Stimulated activated CD4-positive, alpha-beta T cell treated with anti-CD3 and anti-CD28 coated beads, Interleukin-15, amount 100 ng/mL, for 48 hours (primary cell): ENCODE results near the gene PUS10.
"Not testable (repeated sequence)": the region's sequence is repeated elsewhere in the genome, so short reads cannot be mapped to it uniquely, and the experiment has no call there.

Source experiments
- DNase-seq, 2 donors: peaks; one replicate each; pipeline ENCODE4 v3.0.0-alpha.2; 2020; ENCODE audit warnings: low read depth in 2 of 2

Gene PUS10

GRCh38 chr2:61011678-61012077, 6.4 kb downstream of the PUS10 start:
- no peak for DNase-seq

GRCh38 chr2:61009355-61009754, 8.7 kb downstream of the PUS10 start:
- DNase-seq: no peak

GRCh38 chr2:61006486-61007105, 11.5 kb downstream of the PUS10 start:
- no peak for DNase-seq

DNA sequence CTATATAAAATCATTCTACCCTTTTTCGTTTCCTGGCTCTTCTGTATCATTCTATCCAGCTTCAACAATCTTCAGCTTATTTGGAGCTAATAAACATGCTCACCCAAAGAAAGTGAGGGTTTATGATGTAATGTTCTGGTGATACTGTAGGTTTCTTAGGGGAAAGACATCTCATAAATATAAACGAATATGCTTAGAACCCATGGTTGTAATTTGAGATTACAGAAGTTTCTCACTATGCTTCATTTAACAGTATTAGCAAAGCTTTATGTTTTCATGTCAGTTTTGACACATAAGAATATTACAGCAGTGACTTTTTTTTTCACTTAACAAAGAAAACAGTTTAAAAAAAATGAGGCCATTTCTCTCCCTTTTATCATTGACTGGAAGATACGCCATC, 12.3 kb downstream of the PUS10 start:
- no peak for DNase-seq

DNA sequence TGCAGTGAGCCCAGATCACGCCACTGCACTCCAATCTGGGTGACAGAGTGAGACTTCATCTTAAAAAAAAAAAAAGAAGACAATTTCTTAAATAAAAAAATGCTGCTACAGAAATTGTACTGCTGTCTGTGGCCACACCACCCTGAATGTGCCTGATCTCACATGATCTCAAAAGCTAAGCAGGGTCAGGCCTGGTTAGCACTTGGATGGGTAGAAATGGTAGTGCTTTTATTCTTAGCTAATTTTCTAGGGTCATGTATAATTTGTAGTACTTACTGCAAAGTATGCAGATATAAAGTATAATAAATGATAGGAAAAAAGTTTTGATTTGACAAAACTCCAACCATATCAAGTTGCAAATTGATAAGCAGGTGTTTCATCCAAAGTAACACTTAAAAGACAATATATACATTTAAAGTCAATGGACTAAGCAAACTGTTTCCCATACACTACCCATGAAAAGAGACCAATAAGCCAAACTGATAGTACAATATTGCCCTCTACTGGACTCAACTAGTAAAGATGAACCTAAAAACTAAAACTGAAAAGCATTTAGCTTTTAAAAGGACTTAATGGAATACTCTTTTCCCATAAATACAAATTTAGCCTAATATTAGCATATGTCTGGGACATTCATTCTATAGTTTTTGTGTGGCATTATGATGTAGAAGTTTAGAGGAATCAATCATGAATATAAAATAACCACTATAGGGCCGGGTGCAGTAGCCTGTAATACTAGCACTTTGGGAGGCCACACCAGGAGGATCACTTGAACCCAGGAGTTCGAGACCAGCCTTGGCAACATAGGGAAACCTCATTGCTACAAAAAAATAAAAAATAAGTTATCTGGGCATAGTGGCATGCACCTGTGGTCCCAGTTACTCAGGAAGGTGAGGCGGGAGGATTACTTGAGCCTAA, 19.2 kb downstream of the PUS10 start:
- no peak for DNase-seq

DNA sequence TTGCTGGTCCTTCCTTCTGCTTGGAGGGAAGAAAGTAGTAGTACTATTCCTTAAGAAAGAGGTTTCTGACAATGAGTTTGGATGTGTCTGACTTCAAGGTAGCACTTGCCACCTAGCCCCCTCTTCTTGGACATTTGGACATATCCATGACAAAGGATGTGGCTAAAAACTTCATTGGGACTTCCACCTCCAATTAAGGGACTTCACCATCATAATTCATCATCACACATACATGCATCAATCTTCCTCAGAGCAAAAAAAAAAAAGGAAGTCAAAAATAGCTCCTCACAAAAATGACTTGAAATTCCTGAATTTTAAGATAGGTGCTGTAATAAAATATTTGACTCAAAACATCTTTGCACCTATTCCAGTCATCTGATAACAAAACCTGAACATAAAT, 23.9 kb downstream of the PUS10 start:
- no peak for DNase-seq

DNA sequence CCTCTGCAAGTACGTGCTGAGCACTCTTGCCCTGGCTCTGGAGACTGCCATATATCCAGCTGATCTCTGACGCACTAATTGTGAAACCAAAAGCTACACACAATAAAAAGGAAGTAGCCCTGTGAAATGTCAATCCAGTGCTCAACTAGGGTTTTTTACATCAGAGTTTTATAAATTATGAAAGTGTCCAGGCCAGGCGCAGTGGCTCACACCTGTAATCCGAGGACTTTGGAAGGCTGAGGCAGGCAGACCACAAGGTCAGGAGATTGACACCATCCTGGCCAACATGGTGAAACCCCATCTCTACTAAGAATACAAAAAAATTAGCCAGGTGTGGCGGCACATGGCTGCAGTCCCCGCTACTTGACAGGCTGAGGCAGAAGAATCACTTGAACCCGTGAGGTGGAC, 25.1 kb downstream of the PUS10 start:
- DNase-seq: no peak

- no peak for DNase-seq
Observed at GRCh38 chr2:60991644-60992043, 26.4 kb downstream of the PUS10 start.

DNA sequence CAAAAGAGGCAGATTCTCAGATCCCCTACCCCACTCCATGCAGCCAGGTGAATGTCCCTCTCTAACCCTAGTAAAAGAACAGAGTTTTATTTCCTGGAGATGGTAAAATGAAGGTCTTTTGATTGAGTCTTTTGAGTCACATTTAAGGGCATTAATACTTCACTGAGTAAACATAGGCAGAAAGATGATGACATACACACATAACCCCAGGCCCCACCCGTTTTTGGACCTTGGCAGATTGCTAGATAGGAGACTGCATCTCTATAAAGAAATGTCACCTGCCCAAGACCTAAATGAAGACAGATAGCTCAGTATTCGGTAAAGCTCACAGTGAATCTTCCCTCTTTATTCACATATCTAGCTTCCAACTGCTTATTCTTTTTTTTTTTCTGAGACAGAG, 28.8 kb downstream of the PUS10 start:
- DNase-seq: no peak

DNA sequence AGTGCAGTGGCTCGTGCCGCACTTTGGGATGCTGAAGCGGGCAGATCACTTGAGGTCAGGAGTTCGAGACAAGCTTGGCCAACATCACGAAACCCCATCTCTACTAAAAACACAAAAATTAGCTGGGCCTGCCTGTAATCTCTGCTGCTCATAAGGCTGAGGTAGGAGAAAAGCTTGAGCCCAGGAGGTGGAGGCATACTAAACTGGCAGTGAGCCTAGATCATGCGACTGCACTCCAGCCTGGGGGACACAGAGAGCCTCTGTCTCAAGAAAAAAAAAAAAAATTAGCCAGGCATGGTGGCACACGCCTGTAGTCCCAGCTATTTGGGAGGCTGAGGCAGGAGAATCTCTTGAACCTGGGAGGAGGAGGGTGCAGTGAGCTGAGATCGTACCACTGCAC, 30.4 kb downstream of the PUS10 start:
- not testable (repeated sequence) for DNase-seq

DNA sequence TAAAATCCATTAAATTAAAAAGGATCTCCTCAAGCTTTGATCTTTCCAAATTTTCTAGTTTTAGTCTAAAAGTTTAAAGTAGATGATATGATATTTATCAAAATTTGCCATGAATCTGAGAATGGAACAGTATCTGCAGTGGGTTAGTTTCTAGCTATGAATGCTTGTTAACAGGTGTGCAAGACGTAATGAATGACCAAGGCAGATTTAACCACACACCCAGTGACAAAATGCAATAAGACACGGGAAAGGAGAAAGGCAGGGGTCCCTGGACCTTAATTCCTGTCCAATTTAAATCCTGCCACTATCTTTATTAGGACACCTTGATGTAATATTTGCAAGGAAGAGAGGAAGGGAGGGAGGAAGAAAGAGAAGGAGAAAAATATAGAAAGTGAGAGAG, 31.0 kb downstream of the PUS10 start:
- DNase-seq: no peak

DNA sequence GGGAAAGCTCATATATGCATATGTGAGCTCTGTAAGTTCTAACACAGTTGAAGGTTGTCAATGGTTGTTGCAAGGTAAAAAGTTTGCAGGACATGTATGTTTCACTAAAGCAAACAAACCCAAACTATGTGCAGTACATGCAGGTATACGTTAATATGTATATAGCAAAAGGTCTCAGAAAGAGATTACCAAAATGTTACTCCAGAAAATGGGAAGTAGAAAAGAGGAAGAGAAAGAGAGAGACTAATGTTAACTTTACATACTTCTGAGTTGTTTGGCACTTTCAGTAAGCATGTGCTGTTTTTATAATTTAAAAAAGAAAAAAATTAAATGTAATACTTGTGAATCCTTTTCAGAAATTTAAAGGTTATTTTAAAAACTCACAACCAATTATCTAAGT, 33.3 kb downstream of the PUS10 start:
- no peak for DNase-seq

DNA sequence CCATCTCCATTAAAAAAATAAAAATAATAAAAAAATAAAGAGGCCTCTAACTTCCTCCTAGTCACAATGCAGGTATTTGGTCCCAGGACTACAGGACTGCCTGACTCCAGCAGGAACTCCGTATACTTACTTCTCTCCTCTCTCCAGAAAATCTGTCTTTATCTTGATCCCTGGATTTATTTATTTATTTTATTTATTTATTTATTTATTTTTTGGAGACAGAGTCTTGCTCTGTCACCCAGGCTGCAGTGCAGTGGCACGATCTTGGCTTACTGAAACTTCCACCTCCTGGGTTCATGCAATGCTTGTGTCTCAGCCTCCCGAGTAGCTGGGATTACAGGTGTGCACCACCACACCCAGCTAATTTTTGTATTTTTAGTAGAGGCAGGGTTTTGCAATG, 36.0 kb downstream of the PUS10 start:
- not testable (repeated sequence) for DNase-seq

GRCh38 chr2:60980071-60980815, 37.8 kb downstream of the PUS10 start:
- DNase-seq: no peak

DNA sequence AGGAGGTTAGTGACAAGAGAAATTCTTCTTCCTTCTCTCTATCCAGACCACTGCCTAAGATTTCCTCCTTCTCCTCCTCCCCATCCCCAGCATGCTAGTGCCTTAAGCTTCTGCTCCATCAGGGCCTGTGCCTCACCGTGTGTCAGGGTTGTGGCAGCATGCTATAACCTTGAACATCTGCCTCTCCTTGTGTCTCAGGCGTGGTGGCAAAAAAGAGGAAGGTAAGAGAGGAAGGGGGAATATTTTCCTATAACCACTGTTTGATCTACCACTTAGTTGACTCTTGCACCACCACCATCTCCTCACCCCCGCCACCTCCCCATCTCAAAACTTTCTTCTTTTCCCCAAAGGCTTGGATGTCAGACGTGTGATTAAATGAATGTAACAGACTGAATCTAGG, 38.8 kb downstream of the PUS10 start:
- no peak for DNase-seq

DNA sequence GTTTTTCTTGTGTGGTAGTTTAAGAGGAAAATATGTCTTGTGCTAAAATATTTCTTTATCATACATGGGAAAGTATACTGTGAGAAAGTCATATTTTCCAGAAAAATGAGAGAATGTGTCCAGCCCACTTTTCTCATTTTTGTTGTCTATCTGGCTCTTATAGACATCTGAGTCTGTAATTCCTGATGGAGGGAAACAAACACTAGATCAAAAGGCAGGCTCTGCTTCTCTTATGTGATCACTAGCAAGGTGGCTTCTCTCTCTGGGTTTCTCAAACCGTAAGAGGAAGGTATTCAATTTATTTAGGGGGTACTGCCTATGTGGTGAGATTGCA, 40.5 kb downstream of the PUS10 start:
- no peak for DNase-seq

- no peak for DNase-seq
Observed at GRCh38 chr2:60976875-60977561, 41.0 kb downstream of the PUS10 start.

- no peak for DNase-seq
Observed at GRCh38 chr2:60976256-60976850, 41.7 kb downstream of the PUS10 start.

DNA sequence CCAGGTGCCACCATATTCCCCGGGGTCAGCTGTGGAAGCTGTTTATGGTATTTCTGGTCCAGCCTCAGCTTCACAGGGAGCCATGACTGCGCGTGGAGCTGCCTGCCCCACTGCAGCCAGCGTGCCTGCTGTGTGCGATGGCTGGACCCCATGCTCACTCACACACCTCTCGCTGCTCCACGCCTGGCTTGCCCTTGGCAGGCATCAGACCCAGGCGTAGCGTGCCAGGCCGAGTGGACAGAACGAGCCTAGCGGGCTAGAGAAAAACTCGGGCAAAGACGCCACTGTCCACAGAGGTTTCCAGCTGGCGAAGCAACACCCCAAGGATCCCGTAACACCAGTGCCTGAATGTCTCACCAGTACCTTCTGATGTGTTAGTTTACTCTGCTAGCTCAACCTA, 43.4 kb downstream of the PUS10 start:
- DNase-seq: no peak

DNA sequence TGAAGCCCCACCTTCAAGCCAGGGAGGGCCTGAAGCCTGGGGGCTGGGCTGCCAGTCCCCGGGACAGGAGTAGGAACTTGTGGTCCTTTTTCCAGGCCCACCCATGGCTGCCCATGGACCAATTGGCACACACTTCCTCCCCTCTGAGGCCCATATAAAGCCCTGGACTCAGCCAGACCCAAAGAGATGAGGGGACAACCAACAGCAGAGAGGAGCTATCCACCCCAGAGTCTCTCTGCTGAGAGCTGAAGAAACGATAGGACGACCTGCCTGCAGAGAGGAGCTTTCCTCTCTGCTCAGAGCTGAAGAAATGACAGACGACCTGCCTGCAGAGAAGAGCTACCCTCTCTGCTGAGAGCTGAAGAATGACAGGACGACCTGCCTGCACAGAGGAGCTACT, 44.4 kb downstream of the PUS10 start:
- DNase-seq: no peak

DNA sequence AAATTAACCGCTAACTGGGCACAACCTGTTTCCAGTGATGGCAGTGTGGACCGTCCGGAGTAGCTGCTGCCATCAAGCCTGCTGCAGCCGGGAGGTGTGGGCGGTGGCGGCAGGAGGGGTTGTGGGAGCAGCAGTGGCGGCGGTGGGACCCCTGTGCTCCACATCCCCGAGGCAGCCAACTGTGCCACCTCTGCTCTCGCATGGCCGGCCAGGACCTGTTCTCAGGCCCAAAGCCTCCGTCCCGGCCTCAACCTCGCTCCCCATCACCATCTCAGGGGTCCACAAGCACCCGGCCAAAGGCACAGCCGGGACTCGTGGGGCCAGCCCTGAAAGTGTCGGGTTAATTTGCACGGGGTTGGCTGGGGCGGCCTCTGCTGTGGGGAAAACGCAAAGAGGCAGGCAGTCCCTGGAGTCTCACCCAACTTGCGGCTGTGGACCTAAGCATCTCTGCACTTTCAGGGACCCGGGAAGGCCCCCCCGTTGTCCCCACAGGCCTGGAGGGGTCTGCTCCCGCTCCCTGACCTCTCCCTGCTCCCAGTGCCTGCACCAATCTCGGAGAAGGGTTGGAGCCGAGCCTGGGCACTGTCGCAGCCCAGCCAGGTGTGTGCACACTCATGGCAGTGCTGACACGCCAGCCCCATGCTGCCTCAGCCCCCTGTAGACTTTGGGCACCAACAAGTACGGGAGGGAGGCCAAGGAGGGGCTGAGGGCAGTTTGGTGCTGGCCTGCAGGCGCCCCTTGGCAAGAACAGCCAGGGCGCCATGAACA, 45.0 kb downstream of the PUS10 start:
- DNase-seq: no peak
